ENCODE results near the gene AKT2. TPM values are rescaled to one million over a fixed set of nuclear protein-coding genes. Genes with fewer than 3 reads are reported as not detected.

AKT2 gene
- total RNA-seq, result 174 TPM

DNA sequence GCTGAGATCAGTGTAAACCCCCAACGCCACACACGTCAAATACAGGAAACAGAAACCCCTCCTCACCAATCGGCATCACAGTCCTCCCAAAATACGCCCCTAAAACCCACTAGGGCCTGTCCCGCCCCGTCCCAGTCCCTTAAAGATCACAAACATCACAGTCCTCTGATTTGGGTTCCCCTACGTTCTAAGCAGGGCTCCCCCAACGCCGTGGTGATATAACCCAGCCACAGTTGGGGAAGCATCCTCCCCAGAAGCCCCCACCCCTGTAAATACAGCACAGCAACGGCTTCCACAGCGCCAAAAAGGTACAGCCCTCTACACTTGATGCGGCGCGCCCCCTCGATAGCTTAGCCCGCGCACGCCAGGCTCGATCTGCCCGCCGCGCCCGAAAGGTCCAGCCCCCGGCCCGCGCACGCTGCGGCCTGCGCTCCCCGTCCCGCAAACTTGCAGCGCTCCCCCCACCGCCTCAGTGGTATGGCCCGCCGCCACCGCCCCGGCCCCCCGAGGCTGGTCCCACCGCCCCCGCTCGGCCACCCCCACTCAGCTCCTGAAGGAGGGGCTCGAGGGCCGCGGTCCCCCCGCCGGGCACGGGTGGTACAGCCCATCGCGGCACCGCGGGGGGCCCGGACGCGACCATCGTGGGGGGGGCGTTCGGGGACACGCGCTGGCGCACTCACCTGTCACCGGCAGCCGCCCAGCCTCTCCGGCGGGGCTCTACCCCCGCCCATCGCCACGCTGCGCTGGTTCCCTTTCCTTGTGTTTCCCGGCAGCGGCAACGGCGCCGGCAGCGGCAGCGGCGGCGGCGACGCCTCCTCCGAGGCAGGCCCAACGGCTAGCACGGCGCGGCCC is at the start of gene AKT2:
TSS of gene AKT2 (minus strand) at position 845 of the 852 bp plus-strand sequence. CDS start 20,078 bp downstream, outside the sequence.

DNA sequence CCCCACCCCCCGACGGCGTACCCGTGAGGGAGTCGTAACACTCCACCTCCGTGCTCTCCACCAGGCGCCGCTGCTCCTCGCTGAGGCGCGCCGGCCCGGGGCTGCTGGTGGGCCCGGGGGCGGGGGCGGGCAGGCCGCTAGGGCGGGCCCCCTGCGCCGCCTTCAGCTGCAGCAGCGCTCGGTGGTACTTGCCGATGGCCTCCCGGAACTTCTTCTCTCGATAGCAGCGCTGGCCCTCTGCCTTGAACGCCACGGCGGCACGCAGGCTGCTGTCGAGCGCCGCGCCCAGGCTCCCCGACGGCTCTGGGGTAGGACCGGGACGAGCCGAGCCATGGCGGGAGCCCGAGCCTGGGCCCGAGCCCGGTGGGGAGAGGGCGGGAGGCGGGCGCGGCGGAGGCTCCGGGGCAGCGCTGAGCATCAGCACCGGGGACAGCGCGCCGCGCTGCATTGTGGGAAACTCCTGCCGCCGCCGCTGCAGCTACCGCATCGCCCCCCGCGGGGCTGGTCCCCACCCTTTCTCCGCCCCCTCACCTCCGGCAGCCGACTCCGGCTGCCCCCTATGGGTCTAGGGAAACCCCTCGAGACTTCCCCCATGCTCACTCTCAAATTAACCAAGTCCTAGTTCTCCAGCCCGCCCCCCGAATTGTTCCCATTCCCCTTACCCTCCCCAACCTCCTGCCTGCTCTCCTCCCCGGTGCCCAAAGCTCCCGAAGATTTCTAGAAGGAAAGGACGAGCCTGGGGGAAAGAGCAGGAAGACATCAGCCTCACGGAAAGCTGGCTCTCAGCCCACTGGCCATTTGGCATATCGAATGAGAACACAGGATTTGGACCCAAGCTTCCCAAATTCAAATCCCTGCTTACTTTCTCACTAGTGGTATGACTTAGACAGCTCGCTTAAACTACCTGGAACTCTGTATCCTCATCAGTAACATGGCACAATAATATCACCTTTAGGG is 66.9 kb downstream of the AKT2 start, which contains the start of gene TTC9B:
TSS of gene TTC9B (minus strand) at position 451 of the 957 bp plus-strand sequence. CDS start at position 448, 3 bp downstream.

DNA sequence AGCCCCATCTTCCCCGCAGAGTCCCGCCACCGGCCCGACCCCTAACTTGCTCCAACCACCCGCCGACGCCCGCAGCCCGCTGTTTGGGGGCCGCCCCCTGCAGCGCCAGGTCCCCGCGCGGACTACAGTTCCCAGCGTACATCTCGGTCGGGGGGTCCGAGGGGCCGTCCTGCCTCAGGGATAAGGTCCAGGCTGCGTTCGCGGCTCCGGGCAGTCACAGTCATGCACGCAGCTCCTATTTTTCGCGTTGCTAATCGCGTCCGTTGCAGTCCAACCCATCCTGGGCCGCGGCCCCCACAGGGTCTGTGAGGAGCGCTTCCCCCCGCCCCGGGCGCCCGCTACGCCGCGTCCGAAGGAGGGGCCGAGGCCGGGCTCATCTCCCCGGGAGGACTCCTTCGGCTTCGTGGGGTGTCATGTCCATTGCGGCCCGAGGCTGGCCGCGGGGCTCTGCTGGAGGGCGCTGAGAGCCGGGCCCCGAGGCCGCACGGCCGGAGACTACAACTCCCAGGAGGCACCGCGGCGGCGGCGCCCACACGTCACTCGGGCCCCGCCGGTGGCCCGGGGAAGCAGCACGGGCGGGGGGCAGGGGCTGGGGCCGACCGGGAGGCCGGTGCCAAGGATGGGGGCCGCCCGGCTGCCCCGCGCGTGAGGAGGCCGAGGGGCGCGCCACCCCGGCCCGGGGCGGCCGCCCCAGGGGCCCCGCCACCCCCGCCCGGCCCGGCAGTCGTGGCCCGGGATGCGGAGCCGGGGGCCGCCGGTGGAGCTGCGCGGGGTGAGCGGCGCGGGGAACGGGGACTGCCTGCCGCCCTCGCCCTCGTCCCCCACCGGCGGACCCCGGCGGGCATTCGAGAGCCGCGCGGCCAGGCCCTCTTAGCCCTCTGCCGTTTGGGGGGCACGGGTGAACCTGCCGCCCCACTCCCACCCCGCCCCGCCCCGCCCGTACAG is 94.0 kb downstream of the AKT2 start, which contains the start of gene MAP3K10:
TSS of gene MAP3K10 (plus strand) at position 536 of the 945 bp plus-strand sequence. CDS start 606 bp downstream, outside the sequence.

Other genes with a start within 250 kb of the AKT2 start
- 61.4 TPM for gene ZNF780B, start 229.1 kb downstream of the AKT2 start, total RNA-seq
- 56.6 TPM for gene ZNF780A, start 194.4 kb downstream of the AKT2 start, total RNA-seq
- 12.8 TPM for gene MAP3K10, start 93.9 kb downstream of the AKT2 start, total RNA-seq
- 5.7 TPM for gene TTC9B, start 67.0 kb downstream of the AKT2 start, total RNA-seq
- gene CCNP, start 58.7 kb downstream of the AKT2 start, total RNA-seq, result not detected
- 16.4 TPM for gene C19orf47, start 63.1 kb upstream of the AKT2 start, total RNA-seq
- 371 TPM for gene PLD3, start 63.4 kb upstream of the AKT2 start, total RNA-seq
- gene HIPK4, start 104.8 kb upstream of the AKT2 start, total RNA-seq, result not detected
- 13.4 TPM for gene PRX, start 128.0 kb upstream of the AKT2 start, total RNA-seq
- gene SERTAD1, start 140.6 kb upstream of the AKT2 start, total RNA-seq, result 4.1 TPM
- gene SERTAD3, start 159.0 kb upstream of the AKT2 start, total RNA-seq, result 15.1 TPM
- 43.0 TPM for gene BLVRB, start 180.4 kb upstream of the AKT2 start, total RNA-seq
- 14.8 TPM for gene SPTBN4, start 181.7 kb upstream of the AKT2 start, total RNA-seq